IPS DF 6.9 (cell line): ENCODE results near the gene ARHGEF39.
A peak's percentile ranks its signal among the peaks of the same experiment; 100 is the strongest.
"Not testable (repeated sequence)": the region's sequence is repeated elsewhere in the genome, so short reads cannot be mapped to it uniquely, and the experiment has no call there.

Source experiments
- DNase-seq: peaks from one replicate; pipeline ENCODE4 v3.0.0-alpha.2; 2013; ENCODE audit warnings: low read depth, low spot score
- H3K27ac ChIP-seq: one replicate; pipeline ENCODE4 v1.5.1; 2013; ENCODE audit warnings: low read length, control low read depth
- H3K27me3 ChIP-seq: 2 replicates; pipeline ENCODE4 v1.6.1; 2013; ENCODE audit warnings: mild to moderate bottlenecking, low read length; ENCODE audit not compliant: control insufficient read depth, insufficient read depth
- H3K36me3 ChIP-seq: 2 replicates; pipeline ENCODE4 v1.6.1; 2013; ENCODE audit warnings: low read length; ENCODE audit not compliant: control insufficient read depth, insufficient read depth
- H3K4me1 ChIP-seq: 2 replicates; pipeline ENCODE4 v1.6.1; 2013; ENCODE audit warnings: low read length; ENCODE audit not compliant: control insufficient read depth, insufficient read depth
- H3K4me3 ChIP-seq: 2 replicates; pipeline ENCODE4 v1.5.1; 2013; ENCODE audit warnings: mild to moderate bottlenecking, low read length
- H3K9me3 ChIP-seq: 2 replicates; pipeline ENCODE4 v1.6.1; 2013; ENCODE audit warnings: low read length, inconsistent platforms; ENCODE audit not compliant: control insufficient read depth, insufficient read depth
- WGBS: extraction: QIAGEN DNeasy Blood & Tissue Kit; methylation state at CpG from one replicate; pipeline ENCODE4 v1.1.7; 2013; ENCODE audit warnings: mixed read lengths, missing lambda C conversion rate; ENCODE audit not compliant: insufficient read length, insufficient coverage; 5-methylcytosine and 5-hydroxymethylcytosine counted together

Gene ARHGEF39

DNA sequence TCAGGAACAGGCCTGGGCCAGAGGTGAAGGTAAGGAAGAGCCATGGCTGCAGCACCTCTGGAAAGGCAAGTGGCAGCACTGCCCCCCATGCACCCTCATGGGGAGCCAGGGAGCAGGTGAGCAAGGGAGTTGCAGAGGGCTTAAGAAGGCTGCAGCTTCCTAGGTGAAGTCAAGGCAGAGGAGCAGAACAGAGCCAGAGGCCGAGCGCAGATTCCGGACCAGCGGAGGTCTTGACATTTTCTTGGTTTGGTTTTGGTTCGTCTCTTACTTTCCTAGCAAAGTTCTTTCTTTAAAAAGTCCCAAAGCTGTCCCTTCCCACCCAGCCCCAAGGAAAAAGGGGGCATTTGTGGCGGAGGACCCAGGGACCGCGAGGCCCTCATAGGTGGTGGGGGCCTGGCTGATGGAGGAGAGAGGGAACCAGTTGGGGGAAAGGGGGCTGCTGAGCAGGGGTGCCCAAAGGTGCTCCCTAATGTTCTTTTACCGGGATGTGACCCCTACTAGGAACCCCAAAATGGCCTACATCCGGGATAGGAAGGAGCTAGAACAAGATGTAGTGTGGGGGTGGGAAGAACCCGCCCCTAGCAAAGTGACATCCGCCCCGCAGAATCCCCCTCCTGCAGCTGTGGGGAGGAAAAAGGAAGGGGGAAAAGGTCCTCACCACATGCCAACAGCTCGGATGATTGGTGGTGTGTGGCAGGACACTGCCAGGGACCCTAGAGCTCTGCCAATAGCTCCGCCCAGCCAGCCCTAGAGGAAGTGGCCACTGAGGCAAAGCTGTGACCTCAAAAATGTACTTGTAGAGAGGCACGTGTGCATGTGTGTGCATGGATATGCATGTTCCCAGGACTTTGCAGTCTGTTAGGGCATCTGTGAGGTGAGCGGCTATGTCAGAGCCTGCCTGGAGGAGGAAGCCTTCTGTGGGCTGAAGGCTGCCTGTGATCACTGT lies 45.9 kb downstream of the ARHGEF39 start:
- Histone ChIP-seq H3K27me3 (no peaks in the 10 kb centered on the region), H3K4me1 (no peaks in the 10 kb centered on the region), H3K9me3 (no peaks in the 10 kb centered on the region), H3K27ac (no peak overlapping the region), H3K36me3 (no peaks in the 10 kb centered on the region), H3K4me3 (no peak overlapping the region)
- WGBS, result no CpG with 5 or more reads among the region's 17 CpGs
- DNase-seq, result no peak

DNA sequence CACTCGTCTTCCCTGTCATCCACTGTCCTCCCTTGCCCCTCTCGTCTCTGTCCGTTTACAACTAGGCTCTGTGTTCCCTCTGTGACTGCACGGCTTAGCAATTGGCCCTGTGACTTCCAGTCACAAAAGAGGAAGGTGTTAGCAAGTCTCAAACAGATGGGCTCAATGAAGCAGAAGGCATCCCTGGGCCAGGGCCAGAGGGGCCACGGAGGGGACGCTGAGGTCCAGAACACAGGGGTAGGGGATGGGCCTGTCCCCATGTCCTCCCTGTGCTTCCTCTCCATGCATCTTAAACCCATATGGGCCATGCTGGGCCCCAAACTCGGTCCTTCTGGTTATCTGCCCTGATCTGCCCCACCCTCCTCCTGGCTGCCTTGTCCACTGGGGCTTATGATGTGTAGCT lies 46.7 kb downstream of the ARHGEF39 start, which contains the start of gene CD72:
Gene CD72, minus strand, starts transcription at position 89 of the 403 bp plus-strand sequence. CDS start 110 bp downstream, outside the sequence.
- DNase-seq, result no peak
- WGBS, result no CpG with 5 or more reads among the region's 7 CpGs
- H3K27ac ChIP-seq, result no peak within 1 kb of the TSS

DNA sequence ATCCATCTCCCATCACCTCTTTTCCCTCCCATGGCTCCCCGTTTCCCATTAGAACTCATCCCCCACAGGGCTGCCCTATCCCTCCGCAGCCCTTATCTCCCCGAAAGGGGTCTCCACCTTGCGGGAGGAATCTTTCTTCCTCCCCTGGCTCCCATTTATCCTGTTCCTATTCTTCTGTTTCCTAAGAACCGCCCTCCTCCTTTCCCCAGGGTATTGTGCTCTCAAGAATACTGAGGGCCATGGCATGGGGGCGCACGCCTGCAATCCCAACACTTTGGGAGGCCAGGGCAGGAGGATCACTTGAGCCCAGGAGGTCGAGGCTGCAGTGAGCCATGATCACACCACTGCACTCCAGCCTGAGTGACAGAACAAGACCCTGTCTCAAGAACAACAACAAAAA lies 47.4 kb downstream of the ARHGEF39 start:
- DNase-seq, result no peak
- Histone ChIP-seq H3K27ac (no peak overlapping the region), H3K4me1 (no peaks in the 10 kb centered on the region), H3K4me3 (peak overlapping the region; percentile 41; the same call in 1 of the 2 replicates), H3K9me3 (no peaks in the 10 kb centered on the region), H3K27me3 (no peaks in the 10 kb centered on the region), H3K36me3 (no peaks in the 10 kb centered on the region)
- no CpG with 5 or more reads among the region's 8 CpGs for WGBS

More for the DNA sequence above, 46.7 kb downstream of the ARHGEF39 start, which contains the start of gene CD72:
- H3K9me3 ChIP-seq, result no peaks in the 10 kb centered on the region
- peak within 1 kb of the TSS; percentile 41; the same call in 1 of the 2 replicates for H3K4me3 ChIP-seq
- no peaks in the 10 kb centered on the region for H3K36me3 ChIP-seq
- H3K27me3 ChIP-seq, result no peaks in the 10 kb centered on the region
- H3K4me1 ChIP-seq, result no peaks in the 10 kb centered on the region

DNA sequence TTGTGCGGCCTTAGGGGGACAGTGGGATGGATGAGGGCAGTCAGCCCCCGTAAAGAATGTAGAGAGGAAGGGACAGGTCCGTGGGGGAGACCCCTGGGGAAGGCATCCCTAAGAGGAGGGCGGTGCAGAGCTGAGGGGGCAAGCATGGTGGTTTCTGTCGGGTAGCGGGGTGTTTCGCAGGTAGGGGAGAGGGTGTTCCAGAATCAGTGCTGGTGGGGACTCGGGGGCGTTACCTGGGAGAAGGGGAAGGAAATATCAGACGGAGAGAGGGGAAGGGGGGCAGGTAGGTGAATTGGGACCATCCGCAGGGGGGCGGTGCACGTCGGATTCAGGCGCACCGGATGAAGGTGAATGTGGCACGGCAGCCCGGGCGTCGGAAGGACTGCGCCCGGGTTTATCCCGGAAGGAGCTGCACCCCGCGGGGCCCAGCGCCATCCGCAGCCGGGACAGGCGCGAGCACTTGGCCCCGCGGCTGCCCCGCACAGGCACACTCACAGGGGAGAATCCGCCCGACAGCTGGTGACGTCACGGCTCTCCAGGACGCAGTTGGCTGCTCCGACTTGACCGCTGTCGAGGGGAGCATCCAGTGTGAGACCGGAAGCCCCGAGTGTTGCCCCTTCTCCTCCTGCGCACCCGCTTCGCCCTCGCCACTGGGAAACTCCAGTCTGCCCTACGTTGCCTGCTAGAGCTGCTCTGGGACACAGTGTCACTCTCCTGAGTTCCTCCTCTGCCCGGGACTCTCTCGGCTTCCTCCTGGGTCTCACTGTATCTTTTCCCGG lies 48.1 kb downstream of the ARHGEF39 start:
- no peak for DNase-seq

DNA sequence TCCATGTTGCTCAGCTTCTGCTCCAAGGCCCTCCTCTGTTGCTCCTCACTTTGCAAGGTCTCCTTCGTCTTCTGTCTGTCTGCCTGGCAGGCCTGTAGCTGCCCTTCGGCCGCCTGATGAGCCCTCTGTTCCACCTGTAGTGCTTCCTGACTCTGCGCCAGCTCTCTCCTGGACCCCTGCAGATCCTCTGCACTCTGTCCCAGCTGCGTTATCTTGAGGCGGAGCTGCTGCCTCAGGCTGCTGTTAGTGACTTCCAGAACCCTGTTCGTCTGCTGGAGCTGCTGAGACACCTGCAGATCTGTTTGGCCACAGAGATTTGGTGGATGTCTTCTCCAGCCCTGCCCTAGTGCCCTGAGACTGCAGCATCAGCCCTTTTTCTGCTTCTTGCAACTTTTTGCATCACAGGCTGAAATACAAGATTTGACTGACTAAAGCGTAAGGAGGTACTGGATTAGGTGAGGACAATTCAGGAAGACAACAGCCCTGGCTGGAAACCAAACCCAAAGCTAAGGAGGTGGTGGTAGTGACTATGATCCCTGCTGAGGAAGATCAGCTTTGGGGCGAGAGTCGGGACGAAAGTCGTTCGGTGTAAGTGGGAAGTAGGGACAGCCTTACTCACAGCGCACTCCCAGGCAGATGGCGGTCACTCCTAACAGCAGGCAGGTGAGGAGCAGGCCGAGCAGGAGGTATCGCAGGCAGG lies 48.9 kb downstream of the ARHGEF39 start:
- peak overlapping the region; percentile 41; the same call in 1 of the 2 replicates for H3K4me3 ChIP-seq
- H3K4me1 ChIP-seq, result no peaks in the 10 kb centered on the region
- no peaks in the 10 kb centered on the region for H3K27me3 ChIP-seq
- H3K9me3 ChIP-seq, result no peaks in the 10 kb centered on the region
- no peak for DNase-seq
- no peaks in the 10 kb centered on the region for H3K36me3 ChIP-seq
- no peak overlapping the region for H3K27ac ChIP-seq
- no CpG with 5 or more reads among the region's 17 CpGs for WGBS

More for the DNA sequence above, 48.1 kb downstream of the ARHGEF39 start:
- Histone ChIP-seq H3K4me3 (peak overlapping the region; percentile 41; the same call in 1 of the 2 replicates), H3K4me1 (no peaks in the 10 kb centered on the region), H3K9me3 (no peaks in the 10 kb centered on the region), H3K36me3 (no peaks in the 10 kb centered on the region), H3K27me3 (no peaks in the 10 kb centered on the region), H3K27ac (no peak overlapping the region)
- no CpG with 5 or more reads among the region's 51 CpGs for WGBS

DNA sequence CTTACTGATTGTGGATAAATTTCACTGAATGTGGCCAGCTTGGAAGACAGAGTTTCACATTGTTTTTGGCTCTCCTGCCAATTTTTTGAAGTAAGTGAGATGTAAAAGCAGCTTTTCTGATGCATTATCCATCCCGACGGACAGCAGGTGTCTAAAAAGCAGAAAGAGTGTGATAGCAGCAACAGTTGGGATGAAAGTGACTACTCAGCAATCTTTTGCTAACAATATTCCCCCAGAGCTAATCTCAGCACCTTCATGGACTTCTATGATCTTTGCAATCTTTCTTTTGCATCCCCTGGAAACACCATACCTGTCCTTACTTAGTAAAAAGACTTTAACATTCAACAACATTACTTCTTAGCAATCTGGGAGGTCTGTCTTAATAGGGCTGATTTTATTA lies 52.2 kb downstream of the ARHGEF39 start:
- no peaks in the 10 kb centered on the region for H3K4me1 ChIP-seq
- WGBS, result no CpG with 5 or more reads among the region's 2 CpGs
- H3K36me3 ChIP-seq, result 0 out of 2 replicates have a peak, but pooled peaks cover 3% of the 10 kb centered on the region

DNA sequence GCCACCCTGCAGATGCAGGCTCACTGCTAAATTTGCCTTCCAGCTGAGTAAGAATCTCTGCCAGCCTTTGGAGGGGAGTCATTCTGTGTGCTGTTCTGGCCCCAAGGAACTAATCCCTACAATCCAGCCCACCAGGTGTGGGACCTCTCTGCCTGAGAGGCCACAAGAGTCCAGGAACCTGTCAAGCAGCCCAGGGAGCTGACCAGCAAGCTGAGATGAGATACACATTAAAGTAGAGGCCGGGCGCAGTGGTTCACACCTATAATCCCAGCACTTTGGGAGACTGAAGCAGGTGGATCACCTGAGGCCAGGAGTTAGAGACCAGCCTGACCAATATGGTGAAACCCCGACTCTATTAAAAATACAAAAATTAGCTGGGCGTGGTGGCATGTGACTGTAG lies 52.9 kb downstream of the ARHGEF39 start:
- H3K27me3 ChIP-seq, H3K27ac ChIP-seq, H3K36me3 ChIP-seq, H3K4me1 ChIP-seq, DNase-seq, H3K4me3 ChIP-seq, H3K9me3 ChIP-seq: not testable (repeated sequence)
- WGBS, result no CpG with 5 or more reads among the region's 4 CpGs

More for the DNA sequence above, 52.2 kb downstream of the ARHGEF39 start:
- Histone ChIP-seq H3K9me3 (no peaks in the 10 kb centered on the region), H3K27me3 (no peaks in the 10 kb centered on the region), H3K27ac (no peak overlapping the region), H3K4me3 (no peak overlapping the region)
- DNase-seq, result no peak

DNA sequence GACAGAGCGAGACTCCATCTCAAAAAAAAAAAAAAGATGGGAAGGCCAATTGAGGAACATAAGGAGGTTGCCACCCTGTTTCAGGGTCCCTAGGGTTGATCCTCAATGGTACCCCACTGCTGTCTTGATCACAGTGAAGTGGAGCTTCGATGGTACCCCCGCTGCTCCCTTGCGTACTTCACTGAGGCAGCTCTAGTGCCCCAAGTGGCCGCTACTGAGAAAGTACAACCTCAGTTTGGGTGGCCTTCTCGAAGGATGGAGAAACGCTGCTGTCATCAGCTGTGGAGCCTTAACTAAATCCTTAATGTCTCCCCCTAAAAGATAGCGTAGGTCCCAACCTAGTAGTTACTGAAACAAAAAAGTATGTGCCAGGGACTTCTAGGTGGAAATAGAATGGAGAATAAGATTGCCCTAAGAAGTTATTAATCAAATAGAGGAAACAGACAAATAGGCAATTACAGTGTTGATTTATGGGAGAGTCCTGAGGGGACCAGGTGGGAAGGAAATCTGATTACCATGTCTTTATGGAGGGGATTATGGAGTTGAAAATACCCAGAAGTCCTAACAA lies 53.7 kb downstream of the ARHGEF39 start:
- no peaks in the 10 kb centered on the region for H3K27me3 ChIP-seq
- no CpG with 5 or more reads among the region's 8 CpGs for WGBS
- no peaks in the 10 kb centered on the region for H3K9me3 ChIP-seq
- H3K27ac ChIP-seq, result no peak overlapping the region
- H3K36me3 ChIP-seq, result 0 out of 2 replicates have a peak, but pooled peaks cover 3% of the 10 kb centered on the region
- no peak for DNase-seq
- no peak overlapping the region for H3K4me3 ChIP-seq
- H3K4me1 ChIP-seq, result no peaks in the 10 kb centered on the region

DNA sequence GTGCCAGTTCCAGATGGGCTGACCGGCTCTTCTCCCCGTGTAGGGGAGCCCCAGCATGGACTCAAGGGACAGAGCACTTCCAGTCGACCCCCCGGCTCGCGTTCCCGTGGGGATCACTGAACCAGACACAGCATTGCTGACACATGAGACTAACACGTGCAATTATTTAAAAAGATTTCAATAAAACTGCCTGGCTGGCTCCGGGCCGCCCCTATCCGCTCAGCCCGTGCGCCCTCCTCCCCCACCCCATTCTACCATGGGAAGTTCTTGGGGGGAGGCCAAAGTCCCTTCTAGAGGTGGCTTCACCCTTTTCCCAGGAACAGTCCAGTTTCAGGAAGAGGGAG lies 55.2 kb downstream of the ARHGEF39 start:
- Histone ChIP-seq H3K4me3 (no peak overlapping the region), H3K27ac (no peak overlapping the region), H3K36me3 (0 out of 2 replicates have a peak, but pooled peaks cover 3% of the 10 kb centered on the region), H3K9me3 (no peaks in the 10 kb centered on the region), H3K27me3 (no peaks in the 10 kb centered on the region), H3K4me1 (peaks cover 1% of the 10 kb centered on the region; the same call in 1 of the 2 replicates)
- no peak for DNase-seq
- WGBS, result no CpG with 5 or more reads among the region's 13 CpGs
